GM11168 (cell line): Measurements from ENCODE around the gene HDAC9.
"Not testable (repeated sequence)": the region's sequence is repeated elsewhere in the genome, so short reads cannot be mapped to it uniquely, and the experiment has no call there.

Experiments
- in situ Hi-C: fragments of 300-500 bp; cut with MboI; formaldehyde crosslinking; loops from one replicate; pipeline ENCODE4 v1.12.0; 2022; ENCODE audit warnings: low sequenced_read_pairs; ENCODE audit not compliant: unreplicated experiment

Gene HDAC9

DNA sequence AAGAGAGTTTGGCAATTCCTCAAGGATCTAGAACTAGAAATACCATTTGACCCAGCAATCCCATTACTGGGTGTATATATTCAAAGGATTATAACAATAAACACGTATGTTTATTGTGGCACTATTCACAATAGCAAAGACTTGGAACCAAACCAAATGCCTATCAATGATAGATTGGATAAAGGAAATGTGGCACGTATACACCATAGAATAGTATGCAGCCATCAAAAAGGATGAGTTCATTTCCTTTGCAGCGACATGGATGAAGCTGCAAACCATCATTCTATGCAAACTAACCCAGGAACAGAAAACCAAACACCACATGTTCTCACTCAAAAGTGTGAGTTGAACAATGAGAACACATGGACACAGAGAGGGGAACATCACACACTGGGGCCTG lies 537.4 kb downstream of the HDAC9 start:
- in situ Hi-C loops, result not testable (repeated sequence)

DNA sequence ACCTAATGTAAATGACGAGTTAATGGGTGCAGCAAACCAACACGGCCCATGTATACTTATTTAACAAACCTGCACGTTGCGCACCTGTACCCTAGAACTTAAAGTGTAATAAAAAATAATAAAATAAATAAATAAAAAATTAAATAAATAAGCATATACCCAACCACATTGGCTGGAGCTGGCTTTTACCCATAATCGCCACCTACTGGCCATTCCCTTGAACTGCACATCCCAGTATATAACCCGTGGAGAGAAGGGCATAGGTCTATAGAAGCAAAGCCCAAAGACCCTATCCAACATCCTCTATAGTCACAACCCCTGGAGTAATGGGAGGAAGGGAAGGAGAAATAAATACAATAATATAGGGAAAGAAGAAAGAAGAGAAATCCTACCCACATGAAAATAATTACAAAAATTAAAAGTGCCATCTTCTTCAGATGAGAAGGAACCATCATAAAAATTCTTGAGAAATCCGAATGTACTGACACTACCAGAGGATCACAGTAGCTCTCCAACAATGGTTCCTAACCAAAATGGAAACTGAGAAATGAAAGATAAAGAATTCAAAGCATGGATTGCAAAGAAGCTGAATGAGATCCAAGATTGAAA lies 556.3 kb downstream of the HDAC9 start:
- in situ Hi-C loops, result loop anchor here (10.0 kb wide), 1 partner anchor 697 kb away; no protein-coding TSS in a partner anchor
